Liver (tissue), 3 donors: Measurements from ENCODE around the gene MFRP.

Experiments used
- CTCF ChIP-seq: fragments of 150-350 bp; IDR thresholded peaks from 2 replicates; pipeline ENCODE4 v1.5.1; 2017; ENCODE audit warnings: improper control_type of control experiment, low read depth, low read length; ENCODE audit not compliant: missing input control
- GABPA ChIP-seq, 2 donors: IDR thresholded peaks in 1 of 2; conservative IDR thresholded peaks in 1 of 2; 2 replicates each; pipeline ENCODE4 v1.6.1; 2016; ENCODE audit warnings: antibody characterized with exemption in 2 of 2, mild to moderate bottlenecking in 1 of 2, moderate library complexity in 1 of 2
- JUND ChIP-seq, 2 donors: IDR thresholded peaks; 2 replicates each; pipeline ENCODE4 v1.6.1; 2016; ENCODE audit warnings: antibody characterized with exemption in 2 of 2
- RXRA ChIP-seq, 2 donors: IDR thresholded peaks; 2 replicates each; pipeline ENCODE4 v1.6.1; 2017 to 2018; ENCODE audit warnings: antibody characterized with exemption in 2 of 2, mild to moderate bottlenecking in 1 of 2
- TF ChIP-seq, protein P1 (sequence below): IDR thresholded peaks from 2 replicates; pipeline ENCODE4 v1.6.1; 2016; ENCODE audit warnings: antibody characterized with exemption, mild to moderate bottlenecking
- donor health status: healthy.
- donor health status: healthy.

GRCh38 chr11:119334174-119334930, 12.2 kb downstream of the MFRP start, which contains the start of gene RNF26:
- TF ChIP-seq JUND (IDR thresholded peaks at IDR 0.05) (no peak), RXRA (IDR thresholded peaks at IDR 0.05) (peak in 1 of 2 donors; percentile 30), GABPA (IDR thresholded peaks at IDR 0.05 in 1 of 2, conservative IDR thresholded peaks at IDR 0.05 in 1 of 2) (no peak), CTCF (no peak)
- TF ChIP-seq, protein P1, sequence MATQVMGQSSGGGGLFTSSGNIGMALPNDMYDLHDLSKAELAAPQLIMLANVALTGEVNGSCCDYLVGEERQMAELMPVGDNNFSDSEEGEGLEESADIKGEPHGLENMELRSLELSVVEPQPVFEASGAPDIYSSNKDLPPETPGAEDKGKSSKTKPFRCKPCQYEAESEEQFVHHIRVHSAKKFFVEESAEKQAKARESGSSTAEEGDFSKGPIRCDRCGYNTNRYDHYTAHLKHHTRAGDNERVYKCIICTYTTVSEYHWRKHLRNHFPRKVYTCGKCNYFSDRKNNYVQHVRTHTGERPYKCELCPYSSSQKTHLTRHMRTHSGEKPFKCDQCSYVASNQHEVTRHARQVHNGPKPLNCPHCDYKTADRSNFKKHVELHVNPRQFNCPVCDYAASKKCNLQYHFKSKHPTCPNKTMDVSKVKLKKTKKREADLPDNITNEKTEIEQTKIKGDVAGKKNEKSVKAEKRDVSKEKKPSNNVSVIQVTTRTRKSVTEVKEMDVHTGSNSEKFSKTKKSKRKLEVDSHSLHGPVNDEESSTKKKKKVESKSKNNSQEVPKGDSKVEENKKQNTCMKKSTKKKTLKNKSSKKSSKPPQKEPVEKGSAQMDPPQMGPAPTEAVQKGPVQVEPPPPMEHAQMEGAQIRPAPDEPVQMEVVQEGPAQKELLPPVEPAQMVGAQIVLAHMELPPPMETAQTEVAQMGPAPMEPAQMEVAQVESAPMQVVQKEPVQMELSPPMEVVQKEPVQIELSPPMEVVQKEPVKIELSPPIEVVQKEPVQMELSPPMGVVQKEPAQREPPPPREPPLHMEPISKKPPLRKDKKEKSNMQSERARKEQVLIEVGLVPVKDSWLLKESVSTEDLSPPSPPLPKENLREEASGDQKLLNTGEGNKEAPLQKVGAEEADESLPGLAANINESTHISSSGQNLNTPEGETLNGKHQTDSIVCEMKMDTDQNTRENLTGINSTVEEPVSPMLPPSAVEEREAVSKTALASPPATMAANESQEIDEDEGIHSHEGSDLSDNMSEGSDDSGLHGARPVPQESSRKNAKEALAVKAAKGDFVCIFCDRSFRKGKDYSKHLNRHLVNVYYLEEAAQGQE: peak; percentile 40
